OCI-LY3 (cell line): ENCODE results near the gene PDK2.

Experiments
- H2AFZ ChIP-seq: fragments of 200-600, 300-600 bp; shearing (Covaris generic); 2 replicates; pipeline ENCODE4 v1.6.0; 2014; ENCODE audit warnings: antibody characterized with exemption, low read depth, low read length
- H3K27ac ChIP-seq: fragments of 200-600, 300-600 bp; sonication (generic); 2 replicates; pipeline ENCODE4 v1.5.1; 2014; ENCODE audit warnings: mild to moderate bottlenecking, low read length, moderate library complexity, mixed read lengths
- H3K27me3 ChIP-seq: fragments of 200-600, 300-600 bp; sonication (generic); 2 replicates; pipeline ENCODE4 v1.6.1; 2014; ENCODE audit warnings: low read depth, low read length, mixed read lengths
- H3K36me3 ChIP-seq: fragments of 200-600, 300-600 bp; sonication (generic); replicated peaks from 2 replicates; pipeline ENCODE3; 2014; ENCODE audit warnings: low read depth, low read length, mixed read lengths
- H3K4me1 ChIP-seq: fragments of 300-600, 200-600 bp; sonication (generic); 2 replicates; pipeline ENCODE4 v1.6.1; 2014; ENCODE audit warnings: low read length, mixed read lengths
- H3K4me2 ChIP-seq: fragments of 200-600, 300-600 bp; sonication (generic); 2 replicates; pipeline ENCODE4 v1.6.1; 2014; ENCODE audit warnings: low read length, mixed read lengths
- H3K4me3 ChIP-seq: fragments of 300-600, 200-600 bp; sonication (generic); 2 replicates; pipeline ENCODE4 v1.5.1; 2014; ENCODE audit warnings: antibody characterized with exemption, mild to moderate bottlenecking, low read length, moderate library complexity
- H3K79me2 ChIP-seq: fragments of 300-600, 200-600 bp; shearing (Covaris generic); 2 replicates; pipeline ENCODE4 v1.6.1; 2014; ENCODE audit warnings: mild to moderate bottlenecking, low read length, mixed read lengths
- H3K9ac ChIP-seq: fragments of 300-600, 200-600 bp; shearing (Covaris generic); 2 replicates; pipeline ENCODE4 v1.6.0; 2014; ENCODE audit warnings: mild to moderate bottlenecking, low read length, moderate library complexity
- H3K9me3 ChIP-seq: fragments of 200-600, 300-600 bp; shearing (Covaris generic); 2 replicates; pipeline ENCODE4 v1.6.1; 2014; ENCODE audit warnings: low read length, mixed read lengths; ENCODE audit not compliant: insufficient read depth
- H4K20me1 ChIP-seq: fragments of 200-600, 300-600 bp; sonication (generic); 2 replicates; pipeline ENCODE4 v1.6.1; 2016; ENCODE audit warnings: low read length, mixed read lengths; ENCODE audit not compliant: insufficient read depth
- EZH2phosphoT487 ChIP-seq: fragments of 200-600 bp; shearing (Covaris generic); IDR thresholded peaks from 2 replicates; pipeline ENCODE4 v1.6.1; 2018; ENCODE audit warnings: antibody characterized with exemption, mixed run types, low read depth
- TF ChIP-seq, protein P1 (sequence below): fragments of 200-600, 300-600 bp; sonication (generic); IDR thresholded peaks from 2 replicates; pipeline ENCODE4 v1.5.1; 2014; ENCODE audit warnings: antibody characterized with exemption, low read length, low read depth

The PDK2 gene

DNA sequence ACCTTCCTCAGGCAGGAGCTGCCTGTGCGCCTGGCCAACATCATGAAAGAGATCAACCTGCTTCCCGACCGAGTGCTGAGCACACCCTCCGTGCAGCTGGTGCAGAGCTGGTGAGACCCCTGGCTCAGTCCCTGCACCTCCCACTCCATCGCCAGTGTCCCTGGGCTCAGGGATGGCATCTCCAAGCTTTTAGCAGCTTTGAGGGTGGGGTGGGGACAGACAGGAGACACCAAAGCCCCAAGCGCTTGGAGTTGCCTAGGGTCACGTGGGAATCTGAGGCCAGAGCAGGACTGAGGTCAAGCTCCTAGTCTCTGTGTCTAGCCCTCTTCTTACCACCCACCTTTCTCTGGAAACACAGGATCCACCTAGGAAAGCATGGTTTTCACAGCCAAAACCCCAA lies 2.3 kb downstream of the PDK2 start:
- no peak overlapping the region for H2AFZ ChIP-seq
- H3K9me3 ChIP-seq, result no peaks in the 10 kb centered on the region
- TF ChIP-seq, protein P1, sequence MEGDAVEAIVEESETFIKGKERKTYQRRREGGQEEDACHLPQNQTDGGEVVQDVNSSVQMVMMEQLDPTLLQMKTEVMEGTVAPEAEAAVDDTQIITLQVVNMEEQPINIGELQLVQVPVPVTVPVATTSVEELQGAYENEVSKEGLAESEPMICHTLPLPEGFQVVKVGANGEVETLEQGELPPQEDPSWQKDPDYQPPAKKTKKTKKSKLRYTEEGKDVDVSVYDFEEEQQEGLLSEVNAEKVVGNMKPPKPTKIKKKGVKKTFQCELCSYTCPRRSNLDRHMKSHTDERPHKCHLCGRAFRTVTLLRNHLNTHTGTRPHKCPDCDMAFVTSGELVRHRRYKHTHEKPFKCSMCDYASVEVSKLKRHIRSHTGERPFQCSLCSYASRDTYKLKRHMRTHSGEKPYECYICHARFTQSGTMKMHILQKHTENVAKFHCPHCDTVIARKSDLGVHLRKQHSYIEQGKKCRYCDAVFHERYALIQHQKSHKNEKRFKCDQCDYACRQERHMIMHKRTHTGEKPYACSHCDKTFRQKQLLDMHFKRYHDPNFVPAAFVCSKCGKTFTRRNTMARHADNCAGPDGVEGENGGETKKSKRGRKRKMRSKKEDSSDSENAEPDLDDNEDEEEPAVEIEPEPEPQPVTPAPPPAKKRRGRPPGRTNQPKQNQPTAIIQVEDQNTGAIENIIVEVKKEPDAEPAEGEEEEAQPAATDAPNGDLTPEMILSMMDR, result no peak
- TF ChIP-seq EZH2phosphoT487, result no peak
- no peak overlapping the region for H3K4me3 ChIP-seq
- H3K79me2 ChIP-seq, result peaks cover 8% of the 10 kb centered on the region; the same call in 1 of the 2 replicates
- H3K4me1 ChIP-seq, result peaks cover 20% of the 10 kb centered on the region
- no peak overlapping the region for H3K9ac ChIP-seq
- H3K4me2 ChIP-seq, result no peak overlapping the region
- no peaks in the 10 kb centered on the region for H3K27me3 ChIP-seq
- no peak overlapping the region for H3K27ac ChIP-seq
- H3K36me3 ChIP-seq, result no peaks in the 10 kb centered on the region
- H4K20me1 ChIP-seq, result no peaks in the 10 kb centered on the region

DNA sequence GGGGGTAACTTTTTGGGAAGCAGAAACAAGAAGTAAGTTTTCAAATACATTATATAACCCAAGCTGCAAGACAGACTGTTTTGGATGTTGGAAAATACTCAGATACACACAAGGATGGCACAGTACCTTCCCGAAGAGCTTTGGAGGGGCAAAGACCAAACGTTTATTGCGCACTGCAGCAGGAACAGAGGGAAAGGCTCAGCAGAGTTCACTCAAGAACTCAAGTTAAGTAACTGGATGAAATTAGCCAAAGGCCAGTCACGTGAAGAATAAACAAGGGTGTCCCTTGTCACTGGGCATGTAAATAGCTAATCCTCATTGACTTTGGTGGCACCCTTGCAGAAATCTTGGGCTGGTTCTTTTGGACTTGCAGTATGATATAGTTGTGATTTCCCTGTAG lies 2.8 kb downstream of the PDK2 start:
- Histone ChIP-seq H3K79me2 (peaks cover 8% of the 10 kb centered on the region; the same call in 1 of the 2 replicates), H3K27ac (no peak overlapping the region), H3K9me3 (no peaks in the 10 kb centered on the region), H3K36me3 (no peaks in the 10 kb centered on the region), H3K9ac (no peak overlapping the region), H3K4me3 (no peak overlapping the region), H4K20me1 (no peaks in the 10 kb centered on the region), H2AFZ (no peak overlapping the region), H3K27me3 (no peaks in the 10 kb centered on the region), H3K4me1 (peaks cover 20% of the 10 kb centered on the region), H3K4me2 (no peak overlapping the region)
- TF ChIP-seq, protein P1, result no peak
- no peak for TF ChIP-seq EZH2phosphoT487

DNA sequence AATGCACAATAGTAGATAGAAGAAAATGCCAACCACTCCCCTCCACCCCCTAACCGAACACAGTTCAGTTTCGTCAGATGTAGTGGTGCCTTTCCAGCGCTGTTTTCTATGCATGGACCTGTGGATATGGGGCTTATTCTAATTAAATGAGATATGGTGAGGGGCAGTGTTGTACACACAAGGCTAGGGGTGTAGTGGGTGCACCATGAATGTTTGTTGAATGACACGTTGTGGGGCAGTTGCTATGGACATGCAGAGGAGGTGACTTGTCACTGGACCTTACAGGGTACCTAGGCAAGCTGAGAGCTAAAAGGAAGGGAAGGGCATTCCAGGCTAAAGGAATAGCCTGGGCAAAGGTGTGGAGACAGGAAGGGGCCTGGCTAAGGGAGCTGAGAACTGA lies 3.4 kb downstream of the PDK2 start:
- Histone ChIP-seq H3K9ac (no peak overlapping the region), H3K27me3 (no peaks in the 10 kb centered on the region), H3K79me2 (peaks cover 8% of the 10 kb centered on the region; the same call in 1 of the 2 replicates), H3K36me3 (no peaks in the 10 kb centered on the region), H4K20me1 (no peaks in the 10 kb centered on the region), H3K27ac (no peak overlapping the region), H3K4me2 (no peak overlapping the region), H3K4me3 (no peak overlapping the region), H3K9me3 (no peaks in the 10 kb centered on the region), H3K4me1 (peaks cover 20% of the 10 kb centered on the region), H2AFZ (no peak overlapping the region)
- TF ChIP-seq EZH2phosphoT487, result no peak

DNA sequence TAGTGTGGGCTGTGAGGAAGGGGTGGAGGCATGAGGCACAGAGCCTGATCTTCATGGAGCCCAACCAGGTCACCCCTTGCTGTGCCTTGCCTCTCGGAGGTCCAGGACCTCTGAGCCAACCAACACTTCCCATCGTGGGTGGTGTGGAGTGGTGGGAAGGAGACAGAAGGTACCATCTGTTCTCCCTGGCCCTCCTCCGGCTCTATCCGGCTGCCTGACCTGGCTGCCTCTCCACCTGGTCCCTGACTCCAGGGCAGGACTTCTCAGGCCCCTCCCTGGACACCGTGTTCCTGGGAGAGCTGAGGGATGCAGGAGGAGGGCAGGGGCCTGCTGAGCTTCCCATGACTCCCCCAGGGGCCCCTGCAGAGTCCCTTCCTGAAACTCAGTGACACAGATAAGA lies 3.9 kb downstream of the PDK2 start:
- Histone ChIP-seq H3K27me3 (no peaks in the 10 kb centered on the region), H2AFZ (no peak overlapping the region), H3K36me3 (no peaks in the 10 kb centered on the region), H3K4me2 (no peak overlapping the region), H4K20me1 (no peaks in the 10 kb centered on the region), H3K9ac (no peak overlapping the region), H3K9me3 (no peaks in the 10 kb centered on the region), H3K4me3 (no peak overlapping the region), H3K4me1 (peaks cover 19% of the 10 kb centered on the region), H3K27ac (no peak overlapping the region), H3K79me2 (peaks cover 8% of the 10 kb centered on the region; the same call in 1 of the 2 replicates)
- TF ChIP-seq, protein P1, result no peak

DNA sequence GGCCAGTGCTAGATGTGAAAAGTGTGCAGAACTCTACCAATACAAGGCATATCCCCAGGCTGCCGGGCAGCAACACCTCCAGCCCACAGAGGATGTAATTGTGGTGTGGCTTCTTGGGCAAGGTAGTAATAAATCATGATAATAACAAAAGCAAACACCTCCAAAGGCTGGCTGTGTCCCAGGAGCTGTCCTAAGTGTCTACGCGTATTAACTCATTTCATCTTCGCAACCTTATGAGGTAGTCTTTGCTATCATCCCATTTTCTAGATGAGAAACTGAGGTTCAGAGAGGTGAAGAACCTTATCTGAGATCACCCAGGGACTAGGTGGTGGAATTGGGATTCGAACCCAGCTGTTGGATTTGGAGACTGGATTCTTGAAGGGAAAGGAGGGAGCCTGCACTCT lies 5.3 kb downstream of the PDK2 start:
- H3K27me3 ChIP-seq, result no peaks in the 10 kb centered on the region
- H3K79me2 ChIP-seq, result peaks cover 7% of the 10 kb centered on the region; the same call in 1 of the 2 replicates
- no peak overlapping the region for H3K9ac ChIP-seq
- H2AFZ ChIP-seq, result no peak overlapping the region
- no peak overlapping the region for H3K4me2 ChIP-seq
- no peak overlapping the region for H3K4me3 ChIP-seq
- H3K36me3 ChIP-seq, result no peaks in the 10 kb centered on the region
- H4K20me1 ChIP-seq, result no peaks in the 10 kb centered on the region
- H3K27ac ChIP-seq, result no peak overlapping the region
- TF ChIP-seq EZH2phosphoT487, result no peak
- H3K9me3 ChIP-seq, result no peaks in the 10 kb centered on the region
- H3K4me1 ChIP-seq, result peaks cover 15% of the 10 kb centered on the region
